LNCaP clone FGC (cell line): Measurements from ENCODE around the gene FUT7.
A peak's percentile ranks its signal among the peaks of the same experiment; 100 is the strongest.

Experiments used
- DNase-seq: peaks from one replicate; pipeline ENCODE4 v3.0.0-alpha.2; 2011; ENCODE audit warnings: low read depth
- H3K4me3 ChIP-seq: 2 replicates; pipeline ENCODE4 v1.5.1; 2011; ENCODE audit warnings: mild to moderate bottlenecking, low read depth, low read length, control low read depth
- TF ChIP-seq, protein P1 (sequence below): IDR thresholded peaks from 2 replicates; pipeline ENCODE4 v1.5.1; 2012; ENCODE audit warnings: mild to moderate bottlenecking; ENCODE audit not compliant: control insufficient read depth, insufficient read depth; ENCODE audit errors: extremely low read depth

Gene FUT7

GRCh38 chr9:137057545-137057944 lies 25.7 kb upstream of the FUT7 start:
- H3K4me3 ChIP-seq: no peak overlapping the region
- DNase-seq: peak; percentile 69
- TF ChIP-seq, protein P1, sequence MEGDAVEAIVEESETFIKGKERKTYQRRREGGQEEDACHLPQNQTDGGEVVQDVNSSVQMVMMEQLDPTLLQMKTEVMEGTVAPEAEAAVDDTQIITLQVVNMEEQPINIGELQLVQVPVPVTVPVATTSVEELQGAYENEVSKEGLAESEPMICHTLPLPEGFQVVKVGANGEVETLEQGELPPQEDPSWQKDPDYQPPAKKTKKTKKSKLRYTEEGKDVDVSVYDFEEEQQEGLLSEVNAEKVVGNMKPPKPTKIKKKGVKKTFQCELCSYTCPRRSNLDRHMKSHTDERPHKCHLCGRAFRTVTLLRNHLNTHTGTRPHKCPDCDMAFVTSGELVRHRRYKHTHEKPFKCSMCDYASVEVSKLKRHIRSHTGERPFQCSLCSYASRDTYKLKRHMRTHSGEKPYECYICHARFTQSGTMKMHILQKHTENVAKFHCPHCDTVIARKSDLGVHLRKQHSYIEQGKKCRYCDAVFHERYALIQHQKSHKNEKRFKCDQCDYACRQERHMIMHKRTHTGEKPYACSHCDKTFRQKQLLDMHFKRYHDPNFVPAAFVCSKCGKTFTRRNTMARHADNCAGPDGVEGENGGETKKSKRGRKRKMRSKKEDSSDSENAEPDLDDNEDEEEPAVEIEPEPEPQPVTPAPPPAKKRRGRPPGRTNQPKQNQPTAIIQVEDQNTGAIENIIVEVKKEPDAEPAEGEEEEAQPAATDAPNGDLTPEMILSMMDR: no peak

DNA sequence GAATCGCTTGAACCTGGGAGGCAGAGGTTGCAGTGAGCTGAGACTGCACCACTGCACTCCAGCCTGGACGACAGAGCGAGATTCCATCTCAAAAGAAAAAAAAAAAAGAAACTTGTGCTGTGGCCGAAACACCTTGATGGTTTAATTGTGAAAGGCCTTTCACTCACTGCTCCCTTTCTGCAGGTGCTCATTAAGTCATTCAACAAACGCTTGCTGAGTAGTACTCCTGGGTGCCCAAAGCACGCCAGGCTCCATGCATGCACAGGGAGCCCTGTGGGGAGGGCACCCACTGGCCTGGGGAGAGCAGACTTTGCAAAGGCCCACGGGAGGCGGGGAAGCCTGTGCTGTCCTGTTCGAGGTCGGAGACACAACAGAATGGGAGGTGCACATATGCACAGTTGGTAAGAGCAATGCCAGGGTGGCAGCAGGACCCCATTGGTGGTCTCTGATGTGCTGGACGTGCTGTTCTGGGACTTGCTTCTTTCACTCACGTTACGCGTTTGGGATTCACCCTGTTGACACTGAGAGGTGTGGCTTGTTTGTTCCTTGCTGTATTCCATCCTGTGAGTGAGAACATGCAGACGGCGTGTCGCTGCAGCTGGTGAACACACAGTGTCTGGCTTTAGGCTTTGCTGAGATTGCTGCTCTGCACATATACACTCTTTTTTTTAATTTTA lies 25.0 kb upstream of the FUT7 start:
- TF ChIP-seq, protein P1: no peak
- no peak for DNase-seq
- H3K4me3 ChIP-seq: no peak overlapping the region

- DNase-seq: no peak
- TF ChIP-seq, protein P1: no peak
- H3K4me3 ChIP-seq: no peak overlapping the region
Observed at GRCh38 chr9:137055385-137056364, 23.8 kb upstream of the FUT7 start.

DNA sequence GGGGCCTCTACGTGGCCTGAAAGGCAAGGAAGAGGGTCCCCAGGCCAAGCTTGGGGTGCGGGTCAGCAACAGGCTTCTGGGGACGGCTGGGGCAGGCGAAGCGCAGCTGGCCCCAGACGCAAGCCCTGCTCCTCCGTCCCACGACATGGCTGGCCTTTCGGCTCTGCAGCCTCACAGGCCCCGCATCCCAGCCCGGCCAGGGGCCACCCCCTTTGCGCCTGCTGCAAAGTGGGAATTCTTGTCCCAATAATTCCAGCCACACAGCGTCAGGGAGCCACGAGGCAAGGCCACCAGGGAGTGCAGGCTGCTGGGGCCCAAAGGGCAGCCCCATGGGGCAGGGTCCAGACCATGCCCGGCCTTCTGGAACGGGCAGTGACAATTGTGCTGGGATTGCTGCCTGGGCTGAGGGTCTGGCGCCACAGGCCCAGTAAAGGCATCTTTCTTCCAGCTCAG lies 23.1 kb upstream of the FUT7 start:
- TF ChIP-seq, protein P1: no peak
- no peak for DNase-seq
- peak overlapping the region; percentile 56 for H3K4me3 ChIP-seq

GRCh38 chr9:137053944-137054931 lies 22.4 kb upstream of the FUT7 start, which contains the start of gene ENTPD2:
Gene ENTPD2, minus strand, starts transcription at chr9:137054061. Its CDS starts 64 bp downstream, at chr9:137053997.
- TF ChIP-seq, protein P1: no peak
- H3K4me3 ChIP-seq: peak within 1 kb of the TSS; percentile 56
- DNase-seq: no peak
